Skin of body (tissue), 2 donors: ENCODE data around the gene SAP30L. TPM values are rescaled to one million over a fixed set of nuclear protein-coding genes. Genes with fewer than 3 reads are reported as not detected.

Source experiments
- DNase-seq: peaks from one replicate; lab custom pipeline; 2025; lab: John Stamatoyannopoulos, UW
- total RNA-seq: library from RNA; depleted of rRNA; stranded (reverse); fragments of >200 nt; gene quantifications from one replicate; pipeline ENCODE4 v1.2.3, GENCODE V29; 2014

The SAP30L gene
- total RNA-seq, 1 donor from 2014 or later = 15.0 TPM

GRCh38 chr5:154479944-154480750, 34.4 kb downstream of the SAP30L start:
- no peak for DNase-seq

- DNase-seq = no peak
These were observed 35.0 kb downstream of the SAP30L start for GRCh38 chr5:154480847-154481246.

GRCh38 chr5:154481584-154482381, 36.0 kb downstream of the SAP30L start:
- no peak for DNase-seq

GRCh38 chr5:154482528-154483449, 37.0 kb downstream of the SAP30L start:
- no peak for DNase-seq

GRCh38 chr5:154483654-154484392, 38.0 kb downstream of the SAP30L start:
- DNase-seq = no peak

GRCh38 chr5:154484393-154485095, 38.7 kb downstream of the SAP30L start:
- DNase-seq = no peak

GRCh38 chr5:154485096-154485491, 39.3 kb downstream of the SAP30L start:
- DNase-seq = no peak

GRCh38 chr5:154485850-154486426, 40.1 kb downstream of the SAP30L start:
- DNase-seq = no peak

GRCh38 chr5:154486427-154486866, 40.6 kb downstream of the SAP30L start:
- DNase-seq = no peak

- no peak for DNase-seq
These were observed 41.7 kb downstream of the SAP30L start for GRCh38 chr5:154487541-154487940.

GRCh38 chr5:154491941-154492340, 46.1 kb downstream of the SAP30L start:
- DNase-seq = no peak

GRCh38 chr5:154493274-154493673, 47.5 kb downstream of the SAP30L start:
- DNase-seq = no peak

GRCh38 chr5:154494036-154494435, 48.2 kb downstream of the SAP30L start:
- DNase-seq = no peak

GRCh38 chr5:154498591-154498990, 52.8 kb downstream of the SAP30L start:
- DNase-seq = no peak

GRCh38 chr5:154498994-154499393, 53.2 kb downstream of the SAP30L start:
- DNase-seq = no peak

- DNase-seq = no peak
These were observed 55.8 kb downstream of the SAP30L start for GRCh38 chr5:154501566-154501965.

GRCh38 chr5:154502180-154502579, 56.4 kb downstream of the SAP30L start:
- no peak for DNase-seq

- DNase-seq = no peak
These were observed 57.9 kb downstream of the SAP30L start for GRCh38 chr5:154503698-154504039.

GRCh38 chr5:154505567-154505966, 59.8 kb downstream of the SAP30L start:
- DNase-seq = no peak
